ENCODE data around the gene RIMS1. TPM values are rescaled to one million over a fixed set of nuclear protein-coding genes. Genes with fewer than 3 reads are reported as not detected.

RIMS1 gene
- total and polyA plus RNA-seq, 9 of the 15 experiments (the other 6 are each of a cell fraction or from before 2014, with no cell fraction given): not detected

DNA sequence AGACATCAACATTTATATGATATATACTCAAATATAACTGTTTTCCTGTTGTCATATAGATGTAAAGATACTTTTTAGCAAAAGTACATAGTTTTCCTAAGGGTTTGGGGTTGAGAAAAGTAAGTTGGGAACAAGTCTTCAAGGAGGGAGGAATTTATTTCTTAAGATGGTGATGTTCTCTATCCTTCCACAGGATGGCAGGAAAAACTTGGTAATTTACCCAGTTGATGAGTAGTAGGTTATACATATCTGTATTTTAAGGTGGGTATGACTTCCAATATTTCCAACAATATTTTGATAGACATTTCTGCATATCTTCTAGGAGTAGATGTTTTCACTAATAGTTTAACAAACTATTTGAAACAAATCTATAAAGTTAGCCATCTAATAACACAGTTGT, 254.4 kb downstream of the RIMS1 start:
- H3K27ac ChIP-seq (ENCODE audit: extremely low read depth, low read depth, low read length): no peak overlapping the region
- H3K9me3 ChIP-seq (replicated peaks; ENCODE audit: control insufficient read depth, insufficient read depth, low read depth, low read length): no peaks in the 10 kb centered on the region
- no peak for TF ChIP-seq LARP7 (IDR thresholded peaks at IDR 0.05)
- no peak for TF ChIP-seq FOXA1 (IDR thresholded peaks at IDR 0.05; ENCODE audit: borderline replicate concordance)
- no peak for TF ChIP-seq MBD2 (IDR thresholded peaks at IDR 0.05; ENCODE audit: borderline replicate concordance, low read depth)
- no peak for TF ChIP-seq HNRNPH1 (optimal IDR thresholded peaks at IDR 0.05; ENCODE audit: low read depth, low read length)
- no peak for TF ChIP-seq ZNF212 (CRISPR knock-in tag; IDR thresholded peaks at IDR 0.05)
- TF ChIP-seq, protein P1, sequence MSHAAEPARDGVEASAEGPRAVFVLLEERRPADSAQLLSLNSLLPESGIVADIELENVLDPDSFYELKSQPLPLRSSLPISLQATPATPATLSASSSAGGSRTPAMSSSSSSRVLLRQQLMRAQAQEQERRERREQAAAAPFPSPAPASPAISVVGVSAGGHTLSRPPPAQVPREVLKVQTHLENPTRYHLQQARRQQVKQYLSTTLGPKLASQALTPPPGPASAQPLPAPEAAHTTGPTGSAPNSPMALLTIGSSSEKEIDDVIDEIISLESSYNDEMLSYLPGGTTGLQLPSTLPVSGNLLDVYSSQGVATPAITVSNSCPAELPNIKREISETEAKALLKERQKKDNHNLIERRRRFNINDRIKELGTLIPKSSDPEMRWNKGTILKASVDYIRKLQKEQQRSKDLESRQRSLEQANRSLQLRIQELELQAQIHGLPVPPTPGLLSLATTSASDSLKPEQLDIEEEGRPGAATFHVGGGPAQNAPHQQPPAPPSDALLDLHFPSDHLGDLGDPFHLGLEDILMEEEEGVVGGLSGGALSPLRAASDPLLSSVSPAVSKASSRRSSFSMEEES (CRISPR knock-in tag; IDR thresholded peaks at IDR 0.05): no peak
- no peak for TF ChIP-seq DPF2 (IDR thresholded peaks at IDR 0.05)
- TF ChIP-seq XRCC4 (IDR thresholded peaks at IDR 0.05; ENCODE audit: extremely low read depth, insufficient read depth, insufficient read length): no peak
- TF ChIP-seq ZFP91 (CRISPR knock-in tag; IDR thresholded peaks at IDR 0.05): no peak
- no peak for TF ChIP-seq NFE2L1 (tag; IDR thresholded peaks at IDR 0.05; ENCODE audit: borderline replicate concordance, low read depth)
- TF ChIP-seq HIVEP1 (CRISPR knock-in tag; IDR thresholded peaks at IDR 0.05): no peak
- no peak for TF ChIP-seq ETV1 (tag; conservative IDR thresholded peaks at IDR 0.05; ENCODE audit: low read depth)
- H3K4me3 ChIP-seq: no peak overlapping the region
- no peaks in the 10 kb centered on the region for H3K4me1 ChIP-seq (replicated peaks in 1 of 2; ENCODE audit: control insufficient read depth in 2 of 2, insufficient read depth in 2 of 2, low read length in 2 of 2)
- H3K36me3 ChIP-seq (ENCODE audit: control insufficient read depth, insufficient read depth, low read length): no peaks in the 10 kb centered on the region
- intact Hi-C loops (cut with micrococcal nuclease): no loop called here
- no peaks in the 10 kb centered on the region for H3K79me2 ChIP-seq (ENCODE audit: control insufficient read depth, insufficient read depth, low read length)
- no peaks in the 10 kb centered on the region for H4K20me1 ChIP-seq (replicated peaks; ENCODE audit: control insufficient read depth, insufficient read depth, low read length)
- H3K9ac ChIP-seq (ENCODE audit: insufficient read depth in 1 of 2, low read depth in 2 of 2, low read length in 2 of 2): no peak overlapping the region
- in situ Hi-C loops (cut with MboI): no loop called here
- no peaks in the 10 kb centered on the region for H3K9me1 ChIP-seq (ENCODE audit: control insufficient read depth, insufficient read depth, low read length)
- no peak overlapping the region for H3K4me2 ChIP-seq (ENCODE audit: insufficient read depth, low read length)
- ATAC-seq (no peak), DNase-seq (ENCODE audit: extremely low read depth in 1 of 4, low spot score in 3 of 4) (no peak), FAIRE-seq (no peak)
- no TSS peak for BruUV-seq (replicated peaks)
- H2AFZ ChIP-seq (ENCODE audit: low read depth, low read length): no peak overlapping the region
- no peaks in the 10 kb centered on the region for H3K27me3 ChIP-seq (ENCODE audit: control insufficient read depth in 2 of 2, insufficient read depth in 2 of 2, low read length in 2 of 2)
- CTCF ChIA-PET (ENCODE audit: low intra/inter-chr PET ratio): no interaction called here
- POLR2A ChIA-PET: no interaction called here
